BJ (cell line): ENCODE data around the gene OR51M1. TPM values are rescaled to one million over a fixed set of nuclear protein-coding genes. Genes with fewer than 3 reads are reported as not detected.
A peak's percentile ranks its signal among the peaks of the same experiment; 100 is the strongest.

Experiments
- CTCF ChIA-PET: fragments of 350-600 bp; formaldehyde crosslinking; extraction: SDS; loops from one replicate; lab custom pipeline; 2021; ENCODE audit warnings: antibody characterized with exemption, inconsistent platforms; lab: Yijun Ruan, JAX
- POLR2A ChIA-PET: fragments of 300-600 bp; sonication (Branson Sonifier 250); formaldehyde crosslinking; extraction: SDS; loops from one replicate; lab custom pipeline; 2021; ENCODE audit warnings: antibody characterized with exemption; lab: Charles Lee
- DNase-seq: peaks from one replicate; pipeline ENCODE4 v3.0.0-alpha.2; 2011; ENCODE audit warnings: low read depth
- H3K27me3 ChIP-seq: 2 replicates; pipeline ENCODE4 v1.6.0; 2011; ENCODE audit warnings: low read length; ENCODE audit not compliant: control insufficient read depth, insufficient read depth
- H3K36me3 ChIP-seq: 2 replicates; pipeline ENCODE4 v1.5.1; 2011; ENCODE audit warnings: low read length; ENCODE audit not compliant: control insufficient read depth, insufficient read depth
- H3K4me3 ChIP-seq: 2 replicates; pipeline ENCODE4 v1.5.1; 2011; ENCODE audit warnings: low read depth, mild to moderate bottlenecking, control low read depth, low read length
- polyA plus RNA-seq: library from polyadenylated mRNA; depleted of rRNA; stranded (reverse); fragments of >200 nt; gene quantifications from 2 replicates; pipeline ENCODE4 v1.2.3, GENCODE V29; 2011
- TF ChIP-seq, protein P1 (sequence below): IDR thresholded peaks from 2 replicates; pipeline ENCODE4 v1.5.1; 2011; ENCODE audit warnings: low read depth, mild to moderate bottlenecking, control low read depth, inconsistent platforms, low read length, moderate library complexity; ENCODE audit not compliant: insufficient read depth

The OR51M1 gene
- polyA plus RNA-seq, 1 experiment: not detected

DNA sequence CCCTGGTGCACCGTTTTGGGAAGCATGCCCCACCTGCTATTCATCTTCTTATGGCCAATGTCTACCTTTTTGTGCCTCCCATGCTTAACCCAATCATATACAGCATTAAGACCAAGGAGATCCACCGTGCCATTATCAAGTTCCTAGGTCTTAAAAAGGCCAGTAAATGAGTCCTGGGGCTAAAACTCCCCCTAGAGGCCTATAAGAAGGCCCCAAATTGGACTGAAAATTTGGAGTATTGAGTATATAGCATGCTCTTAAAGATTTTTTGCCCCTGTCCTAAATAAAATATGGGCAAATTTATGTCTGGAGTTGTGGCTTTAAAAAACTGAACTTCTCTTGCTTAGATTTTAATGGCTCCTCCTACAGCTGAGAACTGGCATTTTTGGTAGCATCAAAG lies 6.6 kb downstream of the OR51M1 start:
- Histone ChIP-seq H3K36me3 (no peaks in the 10 kb centered on the region), H3K4me3 (no peak overlapping the region), H3K27me3 (no peaks in the 10 kb centered on the region)
- CTCF ChIA-PET: interaction anchor here (1.5 to 1.7 kb wide), 2 partner anchors 9 to 186 kb away, joined by 4 to 5 read pairs; no protein-coding TSS in a partner anchor
- no peak for DNase-seq
- TF ChIP-seq, protein P1, sequence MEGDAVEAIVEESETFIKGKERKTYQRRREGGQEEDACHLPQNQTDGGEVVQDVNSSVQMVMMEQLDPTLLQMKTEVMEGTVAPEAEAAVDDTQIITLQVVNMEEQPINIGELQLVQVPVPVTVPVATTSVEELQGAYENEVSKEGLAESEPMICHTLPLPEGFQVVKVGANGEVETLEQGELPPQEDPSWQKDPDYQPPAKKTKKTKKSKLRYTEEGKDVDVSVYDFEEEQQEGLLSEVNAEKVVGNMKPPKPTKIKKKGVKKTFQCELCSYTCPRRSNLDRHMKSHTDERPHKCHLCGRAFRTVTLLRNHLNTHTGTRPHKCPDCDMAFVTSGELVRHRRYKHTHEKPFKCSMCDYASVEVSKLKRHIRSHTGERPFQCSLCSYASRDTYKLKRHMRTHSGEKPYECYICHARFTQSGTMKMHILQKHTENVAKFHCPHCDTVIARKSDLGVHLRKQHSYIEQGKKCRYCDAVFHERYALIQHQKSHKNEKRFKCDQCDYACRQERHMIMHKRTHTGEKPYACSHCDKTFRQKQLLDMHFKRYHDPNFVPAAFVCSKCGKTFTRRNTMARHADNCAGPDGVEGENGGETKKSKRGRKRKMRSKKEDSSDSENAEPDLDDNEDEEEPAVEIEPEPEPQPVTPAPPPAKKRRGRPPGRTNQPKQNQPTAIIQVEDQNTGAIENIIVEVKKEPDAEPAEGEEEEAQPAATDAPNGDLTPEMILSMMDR: peak; percentile 13; the same call in 1 of the 2 replicates
- POLR2A ChIA-PET: no interaction called here

DNA sequence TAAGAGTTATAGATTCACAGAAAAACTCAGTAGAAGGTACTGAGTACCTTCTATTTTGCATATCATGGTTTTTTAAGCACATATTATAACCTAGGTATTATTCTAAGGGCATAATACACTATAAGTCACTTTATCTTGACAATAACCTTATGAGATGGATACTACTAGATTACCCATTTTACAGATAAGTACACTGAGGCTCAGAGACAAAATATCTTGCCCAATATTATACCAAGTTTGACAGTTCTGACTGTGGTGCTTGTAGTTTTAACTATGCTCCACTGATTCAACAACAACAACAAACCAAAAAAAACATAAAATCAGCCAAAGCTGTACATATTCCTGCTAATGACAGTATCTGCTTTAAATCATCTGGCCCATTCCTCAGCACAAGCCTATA lies 10.5 kb downstream of the OR51M1 start:
- TF ChIP-seq, protein P1: no peak
- no peak for DNase-seq
- no peaks in the 10 kb centered on the region for H3K36me3 ChIP-seq
- no peak overlapping the region for H3K4me3 ChIP-seq
- ChIA-PET CTCF (no interaction called here), POLR2A (no interaction called here)
- H3K27me3 ChIP-seq: no peaks in the 10 kb centered on the region

DNA sequence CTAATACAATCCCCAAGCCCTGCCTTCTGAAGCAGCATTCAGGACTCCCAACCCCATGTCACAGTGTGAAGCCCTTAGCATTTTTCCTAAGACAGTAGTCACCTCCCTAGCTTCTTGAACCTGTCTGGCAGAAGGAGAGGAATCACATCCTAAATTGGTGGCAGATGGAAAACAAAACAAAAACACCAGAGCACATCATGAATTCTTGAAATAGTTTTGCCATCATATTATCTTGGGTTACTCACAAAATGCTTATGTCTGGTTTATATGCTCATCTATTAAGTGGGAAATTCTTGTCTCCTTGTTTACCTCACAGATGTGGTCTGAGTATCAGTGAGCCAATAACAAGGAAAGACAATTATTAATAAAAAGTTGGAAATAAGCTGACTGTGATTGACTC lies 15.3 kb downstream of the OR51M1 start:
- Histone ChIP-seq H3K36me3 (no peaks in the 10 kb centered on the region), H3K4me3 (no peak overlapping the region), H3K27me3 (no peaks in the 10 kb centered on the region)
- POLR2A ChIA-PET: no interaction called here
- TF ChIP-seq, protein P1: no peak
- DNase-seq: no peak
- CTCF ChIA-PET: no interaction called here

DNA sequence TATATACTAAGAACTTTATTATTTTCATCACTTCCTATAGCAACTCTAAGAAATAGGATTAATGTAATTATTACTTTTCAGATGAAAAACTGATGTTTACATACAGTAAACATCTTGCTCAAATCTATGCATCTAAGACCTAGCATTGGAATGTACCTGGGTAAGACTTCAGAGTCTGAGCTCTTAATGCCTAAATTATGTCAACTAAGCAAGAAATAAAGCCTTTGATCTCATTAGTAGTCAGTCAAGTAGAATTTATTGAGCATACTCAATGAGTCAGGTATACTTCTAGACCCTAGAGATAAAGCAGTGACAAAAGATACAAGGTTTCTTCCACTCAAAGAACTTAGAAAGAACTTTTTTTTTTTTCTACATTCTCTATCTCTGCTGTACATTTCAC lies 21.6 kb downstream of the OR51M1 start:
- ChIA-PET POLR2A (no interaction called here), CTCF (no interaction called here)
- no peaks in the 10 kb centered on the region for H3K27me3 ChIP-seq
- H3K4me3 ChIP-seq: no peak overlapping the region
- TF ChIP-seq, protein P1: no peak
- no peaks in the 10 kb centered on the region for H3K36me3 ChIP-seq
- DNase-seq: no peak

DNA sequence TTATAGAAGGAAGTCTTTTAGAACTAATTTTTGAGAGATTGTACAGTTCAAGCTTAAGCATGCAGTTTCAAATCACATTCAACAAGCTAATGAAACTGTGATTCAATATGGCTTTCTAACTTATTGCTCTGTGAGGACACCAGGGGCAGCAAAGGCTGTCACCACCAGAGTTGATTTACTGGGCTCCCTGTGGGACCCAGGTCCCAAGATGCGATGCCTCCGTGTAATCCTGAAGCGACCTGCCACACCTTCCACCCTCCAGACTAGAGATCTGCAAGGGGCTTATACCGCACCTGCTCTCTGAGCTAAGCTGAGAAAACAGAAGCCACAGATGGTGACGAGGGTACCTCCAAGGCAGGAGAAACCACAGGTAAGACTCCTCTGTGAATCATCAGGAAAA lies 37.4 kb downstream of the OR51M1 start:
- Histone ChIP-seq H3K4me3 (no peak overlapping the region), H3K36me3 (no peaks in the 10 kb centered on the region), H3K27me3 (no peaks in the 10 kb centered on the region)
- no peak for DNase-seq
- CTCF ChIA-PET: interaction anchor here (0.7 kb wide), 1 partner anchor 166 kb away, joined by 3 read pairs; no protein-coding TSS in a partner anchor
- POLR2A ChIA-PET: no interaction called here
- TF ChIP-seq, protein P1: no peak
